GM19240 (cell line): ENCODE results near the gene PAQR3.

Experiments used
- DNase-seq: peaks from one replicate; pipeline ENCODE4 v3.0.0; 2011; ENCODE audit warnings: low spot score; ENCODE audit not compliant: insufficient read length

PAQR3 gene

DNA sequence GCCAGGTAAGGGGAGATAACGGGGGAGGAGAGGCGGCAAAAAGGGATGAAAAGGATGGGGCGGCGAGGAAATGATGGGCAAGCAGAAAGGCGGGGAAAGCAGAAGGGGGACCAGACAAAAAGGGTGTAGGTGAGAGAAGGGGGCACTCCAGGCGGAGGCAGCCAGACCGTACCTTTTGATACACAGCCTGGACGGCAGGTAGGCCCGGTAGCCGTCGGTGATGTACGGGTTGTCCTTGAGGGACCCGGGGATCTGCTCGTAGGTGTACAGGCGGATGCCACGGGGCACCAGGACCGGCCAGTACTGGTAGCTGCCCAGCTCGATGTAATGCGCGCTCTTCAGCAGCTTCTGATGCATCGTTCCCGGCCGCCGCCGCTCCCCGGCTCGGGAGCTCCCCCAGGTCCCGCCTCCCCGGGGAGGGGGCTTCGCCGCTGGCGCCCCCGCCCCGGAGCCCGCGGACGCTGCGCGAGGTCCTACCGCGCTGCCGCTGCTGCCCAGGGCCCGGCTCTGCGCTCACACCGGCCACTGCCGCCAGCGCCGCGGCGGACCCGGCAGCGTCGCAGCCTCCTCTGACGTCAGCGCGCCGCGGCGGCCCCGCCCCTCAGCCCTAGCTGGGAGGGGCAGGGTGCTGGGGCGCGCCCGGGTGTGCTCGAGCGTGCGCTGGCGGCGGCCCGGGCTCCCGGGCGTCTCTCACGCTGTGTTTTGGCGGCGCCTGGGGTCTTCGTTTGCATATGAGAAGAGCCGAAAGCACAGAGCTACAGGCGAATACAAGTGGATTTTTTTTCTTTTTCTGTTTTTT lies at the start of gene PAQR3:
Gene PAQR3 (minus strand): TSS at position 571 of the 799 bp plus-strand sequence. CDS start 214 bp downstream, at position 357.
- peak; percentile 45 for DNase-seq

DNA sequence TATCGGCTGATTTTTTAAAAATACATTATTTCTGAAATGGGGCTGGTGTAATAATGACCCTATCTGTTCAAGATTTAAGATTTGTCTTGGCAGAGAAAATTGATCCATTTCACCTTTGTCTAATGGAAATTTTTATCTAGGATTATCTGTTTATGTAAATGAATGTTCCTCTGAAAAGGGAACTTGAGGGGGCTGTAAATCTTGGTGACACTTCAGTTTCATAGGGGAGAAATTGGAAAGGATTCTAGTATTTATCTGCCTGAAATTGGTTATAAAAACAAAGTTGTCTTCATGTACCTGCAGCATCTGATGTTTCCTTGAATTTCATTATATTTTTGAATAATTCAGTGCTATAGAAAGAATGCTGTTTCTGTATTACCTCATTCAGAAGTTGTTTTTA lies 48.4 kb upstream of the PAQR3 start:
- DNase-seq = no peak

DNA sequence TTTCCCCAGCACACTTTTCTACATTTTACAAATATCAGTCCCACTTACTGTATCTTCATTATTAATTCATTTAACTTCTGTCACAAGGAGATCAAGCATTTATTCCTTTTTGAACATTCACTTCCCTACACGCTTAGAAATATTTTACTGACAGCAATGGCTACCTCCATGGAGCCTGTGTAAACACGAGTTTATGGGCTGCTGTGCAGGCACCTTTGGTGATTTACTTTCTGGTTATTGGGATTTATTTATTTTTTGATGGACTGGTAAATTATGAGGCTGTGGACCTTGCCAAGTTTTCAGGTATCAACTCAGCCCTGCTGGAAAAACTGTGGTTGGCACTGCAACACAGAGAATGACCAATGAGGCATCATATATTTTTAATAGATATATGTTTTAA lies 45.4 kb upstream of the PAQR3 start:
- no peak for DNase-seq

- no peak for DNase-seq
Measured at GRCh38 chr4:78975865-78976264, 36.6 kb upstream of the PAQR3 start.

GRCh38 chr4:78971776-78972175 lies 32.5 kb upstream of the PAQR3 start:
- DNase-seq = no peak

DNA sequence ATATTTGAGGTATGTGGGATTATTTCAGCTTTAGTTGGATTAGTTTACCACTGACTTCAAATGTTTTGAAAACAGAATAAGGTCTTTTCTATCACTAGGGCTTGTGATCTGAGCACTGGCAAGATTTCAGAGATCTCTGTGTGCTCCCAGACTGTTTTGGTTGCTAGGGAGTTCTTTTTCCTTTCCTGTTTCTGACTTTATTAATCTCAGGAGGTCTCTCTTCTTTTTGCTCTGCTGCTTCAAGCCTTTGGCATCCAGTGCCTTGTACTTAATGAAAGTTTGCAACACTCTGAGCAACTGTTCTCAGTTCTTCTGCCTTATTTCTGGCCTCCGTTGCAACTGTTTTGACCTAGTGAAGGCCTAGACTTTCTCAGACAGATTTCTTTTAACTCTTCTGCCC lies 32.1 kb upstream of the PAQR3 start:
- DNase-seq = no peak

DNA sequence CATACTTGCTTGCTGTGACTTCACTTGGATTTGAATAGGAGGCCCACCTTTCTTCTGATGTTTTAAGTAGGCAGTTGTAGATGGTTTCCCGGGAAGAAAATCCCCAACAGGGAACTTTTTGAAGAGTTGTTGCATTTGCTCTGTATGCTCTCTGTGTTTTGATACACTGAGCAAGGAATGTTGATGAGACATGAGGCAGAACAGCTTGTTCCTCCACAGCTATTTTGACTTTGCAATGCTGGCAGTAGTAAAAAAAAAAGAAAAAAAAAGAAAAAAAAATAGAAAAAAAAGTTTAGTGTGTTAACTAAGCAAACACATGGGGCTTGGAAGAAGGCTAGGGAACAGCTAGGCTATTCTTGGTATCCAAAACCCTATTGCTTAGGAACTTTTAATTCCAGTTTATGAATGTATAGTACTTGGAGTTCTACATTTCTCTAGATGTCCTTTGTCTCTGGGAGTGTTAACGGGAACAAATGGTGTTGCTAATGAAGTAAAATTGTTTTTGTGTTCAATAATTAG lies 23.4 kb upstream of the PAQR3 start:
- no peak for DNase-seq

DNA sequence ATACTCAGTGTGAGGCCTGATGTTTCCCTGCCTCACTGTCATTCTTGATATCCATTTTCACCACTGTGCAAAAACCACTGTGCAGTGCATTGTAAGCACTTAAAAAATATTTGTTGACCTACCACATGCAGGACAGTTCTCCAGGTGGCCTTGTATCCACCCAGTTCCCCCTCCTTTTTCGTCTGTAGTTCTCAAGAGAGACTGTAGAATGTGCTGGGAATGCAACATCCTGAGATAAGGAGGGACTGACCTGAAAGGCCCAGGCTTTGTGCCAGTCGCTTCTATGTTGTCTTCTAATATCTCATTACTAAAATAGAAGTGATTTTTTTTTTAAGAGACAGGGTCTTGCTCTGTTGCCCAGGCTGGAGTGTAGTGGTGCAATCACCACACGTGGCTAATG lies 21.7 kb upstream of the PAQR3 start:
- DNase-seq = no peak

DNA sequence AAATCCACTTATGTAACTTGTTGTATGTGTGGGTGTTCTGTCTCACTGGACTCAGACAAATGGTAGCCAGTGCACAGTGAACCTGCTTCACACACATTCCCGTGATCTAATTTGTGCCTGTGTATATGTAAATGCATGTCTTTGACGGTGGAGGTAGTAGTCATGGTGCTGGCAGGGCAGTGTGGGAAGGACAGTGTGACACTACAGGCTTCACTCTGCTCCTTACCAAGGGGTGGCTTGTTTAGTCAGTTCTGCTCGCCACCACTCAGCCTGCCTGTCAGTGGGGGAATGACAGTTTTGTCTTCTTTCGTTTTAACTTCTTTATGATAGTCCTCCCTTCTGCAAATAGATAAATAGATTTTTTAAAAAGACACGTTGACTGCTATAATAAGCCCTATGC lies 17.7 kb upstream of the PAQR3 start:
- DNase-seq = no peak

- no peak for DNase-seq
Measured at GRCh38 chr4:78953769-78954666, 14.8 kb upstream of the PAQR3 start.

- DNase-seq = no peak
Measured at GRCh38 chr4:78953231-78953630, 14.0 kb upstream of the PAQR3 start.

DNA sequence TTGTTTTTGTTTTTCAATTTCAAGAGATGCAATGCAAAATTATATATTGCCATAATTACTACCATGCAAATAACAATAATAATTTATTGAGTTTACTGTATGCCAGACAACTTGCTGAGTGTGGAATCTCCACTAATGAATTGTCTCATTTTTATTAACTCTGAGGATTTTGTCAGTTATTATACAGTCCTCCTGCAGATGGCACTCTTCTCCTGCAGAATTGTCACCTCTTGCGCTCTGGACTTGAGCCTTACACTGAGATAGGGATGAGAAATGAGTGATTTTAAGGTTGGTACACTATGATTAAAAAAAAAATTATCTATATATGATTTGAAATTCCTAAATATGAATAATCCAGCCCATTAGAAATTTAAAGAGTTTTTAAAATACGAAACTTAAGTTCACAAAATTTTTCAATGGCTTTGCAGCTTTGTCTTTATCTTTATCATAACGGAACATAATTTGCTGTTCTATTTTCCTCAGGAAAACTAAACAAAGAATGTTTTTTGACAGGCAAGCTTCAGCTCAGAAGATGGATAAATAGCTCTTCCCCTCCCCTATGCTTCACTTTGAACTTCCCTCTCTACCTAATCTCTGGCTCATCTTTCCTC lies 12.7 kb upstream of the PAQR3 start:
- DNase-seq = peak; percentile 4

DNA sequence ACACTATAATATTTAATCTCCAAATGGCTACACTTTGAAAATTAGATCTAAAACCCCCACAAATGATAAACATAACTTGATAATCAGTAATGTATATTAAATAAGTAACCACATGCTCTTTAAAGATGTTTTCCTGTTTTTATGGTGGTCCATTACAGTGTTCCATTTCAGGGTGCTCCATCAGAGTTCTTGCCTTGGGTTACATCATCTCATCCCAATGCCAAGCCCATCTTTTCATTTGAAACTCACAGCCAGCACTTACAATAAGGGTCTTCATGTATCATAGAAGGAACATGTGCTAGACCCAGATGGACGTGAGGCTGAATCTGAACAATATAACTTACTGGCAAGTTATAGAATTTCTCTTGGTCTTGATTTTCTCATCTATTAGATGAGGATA lies 10.5 kb upstream of the PAQR3 start:
- no peak for DNase-seq

GRCh38 chr4:78945651-78946179 lies 6.5 kb upstream of the PAQR3 start:
- no peak for DNase-seq

- no peak for DNase-seq
Measured at GRCh38 chr4:78944381-78944780, 5.1 kb upstream of the PAQR3 start.

DNA sequence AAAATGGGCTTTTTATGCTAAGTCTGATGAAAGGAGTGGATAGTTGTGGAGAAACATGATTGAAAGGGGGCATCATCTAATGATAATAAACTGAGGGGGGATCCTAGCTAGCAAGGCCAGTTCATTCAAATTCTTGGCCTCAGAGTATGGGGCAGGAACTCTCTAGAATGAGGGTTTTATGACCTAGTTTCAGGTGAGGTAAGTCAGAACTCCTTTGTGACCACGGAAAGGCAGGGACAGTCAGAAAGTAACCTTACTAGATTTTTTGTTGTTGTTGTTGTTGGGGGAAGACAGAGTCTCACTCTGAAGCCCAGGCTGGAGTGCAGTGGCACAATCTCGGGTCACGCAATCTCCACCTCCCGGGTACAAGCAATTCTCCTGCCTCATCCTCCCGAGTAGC lies 1.5 kb upstream of the PAQR3 start:
- no peak for DNase-seq

- no peak for DNase-seq
Measured at GRCh38 chr4:78939667-78940008, 400 bp upstream of the PAQR3 start.

- DNase-seq = no peak
Measured at GRCh38 chr4:78938474-78938867, 767 bp downstream of the PAQR3 start.

DNA sequence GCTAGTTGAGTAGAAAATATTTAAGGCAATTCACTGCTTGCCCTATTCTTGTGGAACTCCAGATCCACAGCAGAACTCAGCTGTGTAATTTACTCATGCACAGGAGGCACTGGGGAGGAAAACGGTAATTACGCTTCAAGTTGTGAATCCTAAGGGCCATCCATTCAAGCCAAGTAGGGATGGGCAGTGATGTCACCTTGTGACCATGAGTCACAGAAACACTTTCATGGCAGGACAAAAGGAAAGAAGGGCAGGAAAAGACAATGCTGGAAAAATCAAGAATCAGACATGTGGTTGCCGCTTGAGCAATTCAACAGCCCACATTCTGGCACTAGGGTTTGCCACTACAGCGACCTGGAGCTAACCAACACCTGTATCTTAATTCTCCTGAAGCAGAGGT lies 1.4 kb downstream of the PAQR3 start:
- no peak for DNase-seq

DNA sequence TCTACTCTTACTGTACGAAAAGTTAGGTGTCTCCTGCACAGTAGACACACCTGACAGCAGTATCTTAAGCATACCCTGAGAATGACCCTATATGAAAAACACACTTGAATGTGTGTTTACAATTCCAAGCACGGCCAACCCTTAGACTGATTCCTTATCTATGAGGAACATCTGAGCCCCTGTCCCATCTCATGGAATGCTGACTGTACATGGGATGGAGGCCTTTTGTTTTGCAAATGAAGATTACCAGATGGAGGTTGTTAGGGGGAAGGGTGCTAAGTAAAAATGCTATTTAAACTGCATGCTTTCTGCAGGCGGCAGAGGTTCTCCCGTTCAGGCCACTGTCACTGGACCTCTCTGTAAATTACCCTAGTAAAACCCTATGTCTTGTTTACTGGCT lies 2.2 kb downstream of the PAQR3 start:
- DNase-seq = no peak

GRCh38 chr4:78930016-78930629 lies 9.1 kb downstream of the PAQR3 start:
- no peak for DNase-seq
